Stimulated activated naive CD4-positive, alpha-beta T cell (primary cell): ENCODE data around the gene HES7.
A peak's percentile ranks its signal among the peaks of the same experiment; 100 is the strongest.

Experiments used
- DNase-seq, 6 experiments: peaks; one replicate each; lab custom pipeline; 2025; lab: John Stamatoyannopoulos, UW

The HES7 gene

GRCh38 chr17:8073627-8074484, 50.0 kb downstream of the HES7 start:
- DNase-seq, result peak; percentile 35 to 82 (median 78)

DNA sequence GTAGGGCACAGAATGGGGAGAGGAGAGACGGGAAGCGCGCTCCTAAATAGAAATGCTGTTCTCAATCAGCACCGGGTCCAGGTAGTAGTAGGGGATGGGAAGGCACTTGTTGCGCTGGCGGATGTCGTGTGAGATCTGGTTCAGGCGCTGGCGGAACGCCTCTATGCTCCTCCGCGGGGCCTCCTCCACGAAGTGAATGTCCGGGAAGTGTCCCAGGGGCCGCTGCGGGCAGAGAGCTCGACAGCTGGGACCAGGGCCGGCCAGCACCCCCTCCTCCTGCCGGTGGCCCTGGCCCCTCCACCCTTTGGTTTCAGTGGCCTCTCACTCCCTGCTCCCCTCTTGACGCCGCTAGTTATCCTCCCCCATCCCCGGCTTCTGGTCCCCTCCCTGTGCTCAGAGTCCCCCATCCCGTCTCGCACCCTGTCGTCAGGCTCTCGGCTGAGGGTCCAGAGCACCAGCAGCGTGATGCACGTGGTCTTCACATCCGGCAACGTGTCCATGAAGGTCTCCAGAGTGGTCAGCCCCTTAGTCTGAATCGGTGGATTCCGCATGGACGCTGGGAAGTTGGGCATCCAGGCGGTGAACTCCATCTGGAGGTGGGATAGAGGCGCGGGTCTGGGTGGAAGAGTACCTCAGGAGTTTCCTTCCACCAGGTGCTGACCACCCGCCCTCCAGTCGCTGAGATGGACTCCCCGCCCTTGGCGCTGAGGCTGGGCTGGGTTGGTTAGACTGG, 51.0 kb downstream of the HES7 start:
- DNase-seq, result peak in 3 of 6 experiments; percentile 25 to 63 (median 30)

GRCh38 chr17:8072341-8072728, 51.6 kb downstream of the HES7 start:
- DNase-seq, result no peak

DNA sequence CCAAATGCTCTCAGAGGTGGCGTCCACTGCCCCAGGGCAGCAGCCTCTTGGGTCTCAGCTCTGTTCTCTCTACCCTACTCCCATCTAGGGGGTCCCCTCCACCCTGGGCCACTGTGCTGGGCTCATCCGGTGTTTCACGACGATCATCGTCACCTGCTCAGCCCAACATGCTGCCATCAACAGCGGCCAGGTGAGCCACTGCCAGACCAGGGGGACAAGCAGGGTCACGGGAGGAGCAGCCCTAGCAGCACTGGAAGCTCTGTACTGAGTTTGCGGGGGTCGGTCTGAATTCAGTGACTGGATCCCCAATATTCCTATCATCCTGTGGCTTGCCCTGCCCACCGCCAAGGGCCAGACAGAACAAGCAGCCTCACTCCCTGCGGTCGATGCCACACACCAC, 52.4 kb downstream of the HES7 start:
- no peak for DNase-seq
